ENCODE data around the gene GPR135. TPM values are rescaled to one million over a fixed set of nuclear protein-coding genes. Genes with fewer than 3 reads are reported as not detected.

The GPR135 gene
- polyA plus RNA-seq = 3.5 TPM
- long read RNA-seq, donor 1 = 0 reads
- long read RNA-seq, donor 2, full-length matches to known transcripts = 3 of 3 reads
- long read RNA-seq, donor 2, partial matches to known transcripts = 0 of 3 reads
- long read RNA-seq, donor 2, other reads (novel, unspliced or antisense) = 0 of 3 reads
- long read RNA-seq, donor 3 = 0 reads
- long read RNA-seq, donor 4 = 0 reads
- long read RNA-seq, donor 5, full-length matches to known transcripts = 1 of 1 reads
- long read RNA-seq, donor 5, partial matches to known transcripts = 0 of 1 reads
- long read RNA-seq, donor 5, other reads (novel, unspliced or antisense) = 0 of 1 reads
- long read RNA-seq, donor 6, full-length matches to known transcripts = 5 of 5 reads
- long read RNA-seq, donor 6, partial matches to known transcripts = 0 of 5 reads
- long read RNA-seq, donor 6, other reads (novel, unspliced or antisense) = 0 of 5 reads
- long read RNA-seq, donor 7, full-length matches to known transcripts = 4 of 4 reads
- long read RNA-seq, donor 7, partial matches to known transcripts = 0 of 4 reads
- long read RNA-seq, donor 7, other reads (novel, unspliced or antisense) = 0 of 4 reads
- long read RNA-seq, donor 8, full-length matches to known transcripts = 1 of 1 reads
- long read RNA-seq, donor 8, partial matches to known transcripts = 0 of 1 reads
- long read RNA-seq, donor 8, other reads (novel, unspliced or antisense) = 0 of 1 reads
- long read RNA-seq, donor 9, full-length matches to known transcripts = 4 of 4 reads
- long read RNA-seq, donor 9, partial matches to known transcripts = 0 of 4 reads
- long read RNA-seq, donor 9, other reads (novel, unspliced or antisense) = 0 of 4 reads
- long read RNA-seq, donor 10, full-length matches to known transcripts = 1 of 1 reads
- long read RNA-seq, donor 10, partial matches to known transcripts = 0 of 1 reads
- long read RNA-seq, donor 10, other reads (novel, unspliced or antisense) = 0 of 1 reads
- long read RNA-seq, donor 11, full-length matches to known transcripts = 4 of 4 reads
- long read RNA-seq, donor 11, partial matches to known transcripts = 0 of 4 reads
- long read RNA-seq, donor 11, other reads (novel, unspliced or antisense) = 0 of 4 reads

GRCh38 chr14:59465316-59466135 lies at the start of gene GPR135:
GPR135 (minus strand) TSS chr14:59465380; CDS start chr14:59465226, 154 bp downstream.
- peaks cover 2% of the 10 kb centered on the region for H3K27me3 ChIP-seq (ENCODE audit: control insufficient read depth, insufficient read depth, low read length)
- peaks cover 8% of the 10 kb centered on the region for H3K4me1 ChIP-seq (ENCODE audit: control insufficient read depth, insufficient read depth, low read length)
- peaks cover 6% of the 10 kb centered on the region for H3K36me3 ChIP-seq (ENCODE audit: control insufficient read depth, insufficient read depth, low read length)
- no peak for DNase-seq
- H3K4me3 ChIP-seq (ENCODE audit: low read length) = peak within 1 kb of the TSS; percentile 49
- H3K9me3 ChIP-seq (ENCODE audit: control insufficient read depth, low read depth, low read length) = peaks cover 6% of the 10 kb centered on the region
- no CpG with 5 or more reads among the region's 40 CpGs for WGBS (ENCODE audit: insufficient coverage, low lambda C conversion rate)
- H3K27ac ChIP-seq (ENCODE audit: low read length) = peak within 1 kb of the TSS; percentile 33

- WGBS (ENCODE audit: insufficient coverage, low lambda C conversion rate) = no CpG with 5 or more reads among the region's 4 CpGs
- no peaks in the 10 kb centered on the region for H3K27me3 ChIP-seq (ENCODE audit: control insufficient read depth, insufficient read depth, low read length)
- DNase-seq = peak; percentile 77 to 87
- H3K27ac ChIP-seq (ENCODE audit: low read length) = peak overlapping the region; percentile 87
- H3K9me3 ChIP-seq (ENCODE audit: control insufficient read depth, low read depth, low read length) = no peaks in the 10 kb centered on the region
- no peak overlapping the region for H3K4me3 ChIP-seq (ENCODE audit: low read length)
- H3K4me1 ChIP-seq (ENCODE audit: control insufficient read depth, insufficient read depth, low read length) = peaks cover 26% of the 10 kb centered on the region
- no peaks in the 10 kb centered on the region for H3K36me3 ChIP-seq (ENCODE audit: control insufficient read depth, insufficient read depth, low read length)
Observed at GRCh38 chr14:59511916-59512575, 46.9 kb upstream of the GPR135 start.

- peak; percentile 63 to 71 for DNase-seq
- Histone ChIP-seq H3K27me3 (ENCODE audit: control insufficient read depth, insufficient read depth, low read length) (no peaks in the 10 kb centered on the region), H3K27ac (ENCODE audit: low read length) (peak overlapping the region; percentile 87), H3K36me3 (ENCODE audit: control insufficient read depth, insufficient read depth, low read length) (no peaks in the 10 kb centered on the region), H3K4me3 (ENCODE audit: low read length) (no peak overlapping the region), H3K9me3 (ENCODE audit: control insufficient read depth, low read depth, low read length) (no peaks in the 10 kb centered on the region), H3K4me1 (ENCODE audit: control insufficient read depth, insufficient read depth, low read length) (peaks cover 28% of the 10 kb centered on the region)
- WGBS (ENCODE audit: insufficient coverage, low lambda C conversion rate) = no CpG with 5 or more reads among the region's 3 CpGs
Observed at GRCh38 chr14:59510966-59511365, 45.8 kb upstream of the GPR135 start.

GRCh38 chr14:59510001-59510400 lies 44.8 kb upstream of the GPR135 start:
- peaks cover 28% of the 10 kb centered on the region for H3K4me1 ChIP-seq (ENCODE audit: control insufficient read depth, insufficient read depth, low read length)
- no peak overlapping the region for H3K27ac ChIP-seq (ENCODE audit: low read length)
- no peak overlapping the region for H3K4me3 ChIP-seq (ENCODE audit: low read length)
- no peaks in the 10 kb centered on the region for H3K27me3 ChIP-seq (ENCODE audit: control insufficient read depth, insufficient read depth, low read length)
- no peaks in the 10 kb centered on the region for H3K36me3 ChIP-seq (ENCODE audit: control insufficient read depth, insufficient read depth, low read length)
- no peak for DNase-seq
- WGBS (ENCODE audit: insufficient coverage, low lambda C conversion rate) = no CpG with 5 or more reads among the region's 2 CpGs
- H3K9me3 ChIP-seq (ENCODE audit: control insufficient read depth, low read depth, low read length) = no peaks in the 10 kb centered on the region

GRCh38 chr14:59509101-59509500 lies 43.9 kb upstream of the GPR135 start:
- no CpG with 5 or more reads among the region's 3 CpGs for WGBS (ENCODE audit: insufficient coverage, low lambda C conversion rate)
- no peaks in the 10 kb centered on the region for H3K27me3 ChIP-seq (ENCODE audit: control insufficient read depth, insufficient read depth, low read length)
- H3K4me3 ChIP-seq (ENCODE audit: low read length) = no peak overlapping the region
- peaks cover 28% of the 10 kb centered on the region for H3K4me1 ChIP-seq (ENCODE audit: control insufficient read depth, insufficient read depth, low read length)
- no peak for DNase-seq
- H3K9me3 ChIP-seq (ENCODE audit: control insufficient read depth, low read depth, low read length) = no peaks in the 10 kb centered on the region
- no peak overlapping the region for H3K27ac ChIP-seq (ENCODE audit: low read length)
- no peaks in the 10 kb centered on the region for H3K36me3 ChIP-seq (ENCODE audit: control insufficient read depth, insufficient read depth, low read length)

GRCh38 chr14:59507752-59508103 lies 42.5 kb upstream of the GPR135 start:
- WGBS (ENCODE audit: insufficient coverage, low lambda C conversion rate) = no CpG with 5 or more reads among the region's 3 CpGs
- DNase-seq = no peak
- no peaks in the 10 kb centered on the region for H3K27me3 ChIP-seq (ENCODE audit: control insufficient read depth, insufficient read depth, low read length)
- H3K4me1 ChIP-seq (ENCODE audit: control insufficient read depth, insufficient read depth, low read length) = peaks cover 26% of the 10 kb centered on the region
- H3K27ac ChIP-seq (ENCODE audit: low read length) = peak overlapping the region; percentile 23
- H3K36me3 ChIP-seq (ENCODE audit: control insufficient read depth, insufficient read depth, low read length) = peaks cover 10% of the 10 kb centered on the region
- no peaks in the 10 kb centered on the region for H3K9me3 ChIP-seq (ENCODE audit: control insufficient read depth, low read depth, low read length)
- no peak overlapping the region for H3K4me3 ChIP-seq (ENCODE audit: low read length)

- peaks cover 10% of the 10 kb centered on the region for H3K36me3 ChIP-seq (ENCODE audit: control insufficient read depth, insufficient read depth, low read length)
- no peaks in the 10 kb centered on the region for H3K9me3 ChIP-seq (ENCODE audit: control insufficient read depth, low read depth, low read length)
- H3K4me1 ChIP-seq (ENCODE audit: control insufficient read depth, insufficient read depth, low read length) = peaks cover 21% of the 10 kb centered on the region
- H3K27me3 ChIP-seq (ENCODE audit: control insufficient read depth, insufficient read depth, low read length) = no peaks in the 10 kb centered on the region
- H3K27ac ChIP-seq (ENCODE audit: low read length) = peak overlapping the region; percentile 28
- DNase-seq = peak; percentile 70 to 81
- no peak overlapping the region for H3K4me3 ChIP-seq (ENCODE audit: low read length)
Observed at GRCh38 chr14:59507063-59507751, 42.0 kb upstream of the GPR135 start.

- Histone ChIP-seq H3K4me1 (ENCODE audit: control insufficient read depth, insufficient read depth, low read length) (peaks cover 5% of the 10 kb centered on the region), H3K27ac (ENCODE audit: low read length) (no peak overlapping the region), H3K36me3 (ENCODE audit: control insufficient read depth, insufficient read depth, low read length) (peaks cover 27% of the 10 kb centered on the region), H3K27me3 (ENCODE audit: control insufficient read depth, insufficient read depth, low read length) (no peaks in the 10 kb centered on the region), H3K4me3 (ENCODE audit: low read length) (no peak overlapping the region), H3K9me3 (ENCODE audit: control insufficient read depth, low read depth, low read length) (no peaks in the 10 kb centered on the region)
- WGBS (ENCODE audit: insufficient coverage, low lambda C conversion rate) = 100% methylated on average over 1 of the region's 4 CpGs
- DNase-seq = no peak
Observed at GRCh38 chr14:59503256-59503655, 38.1 kb upstream of the GPR135 start.

- no peak overlapping the region for H3K4me3 ChIP-seq (ENCODE audit: low read length)
- peak overlapping the region; percentile 26 for H3K27ac ChIP-seq (ENCODE audit: low read length)
- WGBS (ENCODE audit: insufficient coverage, low lambda C conversion rate) = 75% methylated on average over 2 of the region's 3 CpGs
- peaks cover 39% of the 10 kb centered on the region for H3K36me3 ChIP-seq (ENCODE audit: control insufficient read depth, insufficient read depth, low read length)
- H3K4me1 ChIP-seq (ENCODE audit: control insufficient read depth, insufficient read depth, low read length) = no peaks in the 10 kb centered on the region
- H3K27me3 ChIP-seq (ENCODE audit: control insufficient read depth, insufficient read depth, low read length) = no peaks in the 10 kb centered on the region
- no peaks in the 10 kb centered on the region for H3K9me3 ChIP-seq (ENCODE audit: control insufficient read depth, low read depth, low read length)
- DNase-seq = no peak
Observed at GRCh38 chr14:59500732-59501131, 35.6 kb upstream of the GPR135 start.

Data from large intestine (tissue), 12 donors.